Ectodermal cell (in vitro differentiated cells): ENCODE measurements around the gene POLR2A.

Experiments used
- H3K27ac ChIP-seq: 2 replicates; pipeline ENCODE4 v1.7.0; 2013; ENCODE audit warnings: mild to moderate bottlenecking, low read depth, low read length; ENCODE audit not compliant: insufficient read depth, poor library complexity, severe bottlenecking
- H3K27me3 ChIP-seq: 2 replicates; pipeline ENCODE4 v1.7.0; 2013; ENCODE audit warnings: mild to moderate bottlenecking, low read length; ENCODE audit not compliant: insufficient read depth, control insufficient read depth, poor library complexity, severe bottlenecking
- H3K36me3 ChIP-seq: one replicate; pipeline ENCODE4 v1.7.0; 2013; ENCODE audit warnings: low read length; ENCODE audit not compliant: control insufficient read depth, insufficient read depth
- H3K4me1 ChIP-seq: one replicate; pipeline ENCODE4 v1.7.0; 2013; ENCODE audit warnings: low read length; ENCODE audit not compliant: control insufficient read depth, insufficient read depth
- H3K4me3 ChIP-seq: 2 replicates; pipeline ENCODE4 v1.7.0; 2013; ENCODE audit warnings: low read depth, low read length, control low read depth; ENCODE audit not compliant: insufficient read depth
- H3K9me3 ChIP-seq: 2 replicates; pipeline ENCODE4 v1.7.0; 2013; ENCODE audit warnings: mild to moderate bottlenecking, low read length, moderate library complexity; ENCODE audit not compliant: control insufficient read depth
- WGBS, 2 experiments: methylation state at CpG; one replicate each; pipeline ENCODE4 v1.1.7; 2013; ENCODE audit warnings: missing lambda C conversion rate in 2 of 2; 5-methylcytosine and 5-hydroxymethylcytosine counted together

The POLR2A gene

DNA sequence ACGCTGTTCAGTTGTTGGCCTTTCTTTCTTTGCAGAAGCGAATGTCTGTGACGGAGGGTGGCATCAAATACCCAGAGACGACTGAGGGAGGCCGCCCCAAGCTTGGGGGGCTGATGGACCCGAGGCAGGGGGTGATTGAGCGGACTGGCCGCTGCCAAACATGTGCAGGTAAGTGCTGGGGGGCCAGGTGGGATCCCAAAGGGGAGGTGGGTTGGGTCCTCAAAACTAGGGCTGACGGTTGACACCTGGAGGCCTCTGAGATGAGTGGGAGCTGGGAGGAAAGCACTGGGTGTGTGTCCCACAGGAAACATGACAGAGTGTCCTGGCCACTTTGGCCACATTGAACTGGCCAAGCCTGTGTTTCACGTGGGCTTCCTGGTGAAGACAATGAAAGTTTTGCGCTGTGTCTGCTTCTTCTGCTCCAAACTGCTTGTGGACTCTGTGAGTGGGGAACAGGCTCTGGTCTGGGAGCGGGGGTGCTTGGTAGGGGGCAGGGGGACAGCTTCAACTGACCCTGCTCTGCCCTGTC, 11.8 kb downstream of the POLR2A start:
- Histone ChIP-seq H3K27me3 (no peaks in the 10 kb centered on the region), H3K36me3 (peaks cover 45% of the 10 kb centered on the region)
- 95 to 96% methylated on average over 12 of the region's 12 CpGs for WGBS, 2 experiments

GRCh38 chr17:7496470-7497183, 12.5 kb downstream of the POLR2A start:
- no peak overlapping the region for H3K4me3 ChIP-seq
- no peaks in the 10 kb centered on the region for H3K4me1 ChIP-seq
- H3K27me3 ChIP-seq = no peaks in the 10 kb centered on the region
- WGBS, 2 experiments = 95 to 96% methylated on average over 20 of the region's 20 CpGs
- no peak overlapping the region for H3K27ac ChIP-seq
- no peaks in the 10 kb centered on the region for H3K9me3 ChIP-seq
- peaks cover 51% of the 10 kb centered on the region for H3K36me3 ChIP-seq

More for the DNA sequence above, 11.8 kb downstream of the POLR2A start:
- Histone ChIP-seq H3K4me1 (no peaks in the 10 kb centered on the region), H3K27ac (no peak overlapping the region), H3K4me3 (no peak overlapping the region), H3K9me3 (no peaks in the 10 kb centered on the region)

DNA sequence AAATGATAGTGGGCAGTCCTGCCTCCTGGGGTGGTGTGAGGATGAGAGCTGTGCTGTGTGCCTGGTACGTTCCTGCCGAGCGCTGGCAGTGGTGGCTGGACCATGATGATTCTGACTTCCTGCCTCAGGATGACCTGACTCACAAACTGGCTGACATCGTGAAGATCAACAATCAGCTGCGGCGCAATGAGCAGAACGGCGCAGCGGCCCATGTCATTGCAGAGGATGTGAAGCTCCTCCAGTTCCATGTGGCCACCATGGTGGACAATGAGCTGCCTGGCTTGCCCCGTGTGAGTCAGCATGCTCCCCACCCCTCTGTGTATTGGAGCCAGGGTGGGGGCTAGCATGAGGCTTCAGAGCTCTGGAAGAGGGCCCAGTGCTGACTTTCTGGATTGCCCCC, 13.1 kb downstream of the POLR2A start:
- no peaks in the 10 kb centered on the region for H3K27me3 ChIP-seq
- WGBS, 2 experiments = 95 to 98% methylated on average over 10 of the region's 10 CpGs
- H3K4me1 ChIP-seq = no peaks in the 10 kb centered on the region
- no peak overlapping the region for H3K4me3 ChIP-seq
- H3K27ac ChIP-seq = no peak overlapping the region
- peaks cover 57% of the 10 kb centered on the region for H3K36me3 ChIP-seq
- H3K9me3 ChIP-seq = no peaks in the 10 kb centered on the region

DNA sequence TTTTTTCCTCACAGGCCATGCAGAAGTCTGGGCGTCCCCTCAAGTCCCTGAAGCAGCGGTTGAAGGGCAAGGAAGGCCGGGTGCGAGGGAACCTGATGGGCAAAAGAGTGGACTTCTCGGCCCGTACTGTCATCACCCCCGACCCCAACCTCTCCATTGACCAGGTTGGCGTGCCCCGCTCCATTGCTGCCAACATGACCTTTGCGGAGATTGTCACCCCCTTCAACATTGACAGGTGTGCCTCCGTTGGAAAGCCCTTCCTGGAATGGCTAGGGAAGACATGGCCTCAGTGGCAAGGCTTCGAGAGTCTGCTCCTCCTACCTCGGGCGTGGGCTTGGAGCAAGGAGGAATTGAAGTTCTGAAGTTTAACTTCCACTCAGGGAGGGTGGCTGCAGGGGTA, 13.5 kb downstream of the POLR2A start:
- H3K36me3 ChIP-seq = peaks cover 59% of the 10 kb centered on the region
- H3K27me3 ChIP-seq = no peaks in the 10 kb centered on the region
- no peaks in the 10 kb centered on the region for H3K4me1 ChIP-seq
- 98% methylated on average over 14 of the region's 14 CpGs for WGBS, 2 experiments
- H3K27ac ChIP-seq = no peak overlapping the region
- no peak overlapping the region for H3K4me3 ChIP-seq
- H3K9me3 ChIP-seq = no peaks in the 10 kb centered on the region

- WGBS, 2 experiments = 92 to 93% methylated on average over 11 of the region's 11 CpGs
- H3K27me3 ChIP-seq = no peaks in the 10 kb centered on the region
- H3K36me3 ChIP-seq = peaks cover 74% of the 10 kb centered on the region
- no peak overlapping the region for H3K4me3 ChIP-seq
- H3K27ac ChIP-seq = no peak overlapping the region
- H3K4me1 ChIP-seq = no peaks in the 10 kb centered on the region
- H3K9me3 ChIP-seq = no peaks in the 10 kb centered on the region
Measured at GRCh38 chr17:7499161-7499560, 15.0 kb downstream of the POLR2A start.

DNA sequence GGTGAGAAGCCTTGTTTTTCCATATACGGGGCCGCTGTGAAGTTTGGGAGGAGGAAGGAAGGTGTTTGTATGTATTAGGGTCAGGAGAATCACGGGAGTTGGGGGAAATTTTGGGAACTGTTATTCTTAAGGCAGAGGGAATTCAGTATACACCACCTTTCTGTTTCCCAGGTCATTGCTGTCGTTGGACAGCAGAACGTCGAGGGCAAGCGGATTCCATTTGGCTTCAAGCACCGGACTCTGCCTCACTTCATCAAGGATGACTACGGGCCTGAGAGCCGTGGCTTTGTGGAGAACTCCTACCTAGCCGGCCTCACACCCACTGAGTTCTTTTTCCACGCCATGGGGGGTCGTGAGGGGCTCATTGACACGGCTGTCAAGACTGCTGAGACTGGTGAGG, 17.6 kb downstream of the POLR2A start:
- H3K27ac ChIP-seq = no peak overlapping the region
- H3K36me3 ChIP-seq = peaks cover 75% of the 10 kb centered on the region
- H3K4me1 ChIP-seq = no peaks in the 10 kb centered on the region
- 90 to 91% methylated on average over 14 of the region's 14 CpGs for WGBS, 2 experiments
- H3K4me3 ChIP-seq = no peak overlapping the region
- no peaks in the 10 kb centered on the region for H3K9me3 ChIP-seq
- no peaks in the 10 kb centered on the region for H3K27me3 ChIP-seq

- Histone ChIP-seq H3K36me3 (peaks cover 69% of the 10 kb centered on the region), H3K4me1 (no peaks in the 10 kb centered on the region), H3K27ac (no peak overlapping the region), H3K9me3 (no peaks in the 10 kb centered on the region), H3K4me3 (no peak overlapping the region), H3K27me3 (no peaks in the 10 kb centered on the region)
- WGBS, 2 experiments = 93 to 94% methylated on average over 20 of the region's 20 CpGs
Measured at GRCh38 chr17:7502171-7502847, 18.1 kb downstream of the POLR2A start.

- peaks cover 65% of the 10 kb centered on the region for H3K36me3 ChIP-seq
- H3K4me3 ChIP-seq = no peak overlapping the region
- no peak overlapping the region for H3K27ac ChIP-seq
- H3K4me1 ChIP-seq = no peaks in the 10 kb centered on the region
- 93% methylated on average over 14 of the region's 14 CpGs for WGBS, 2 experiments
- no peaks in the 10 kb centered on the region for H3K9me3 ChIP-seq
- H3K27me3 ChIP-seq = no peaks in the 10 kb centered on the region
Measured at GRCh38 chr17:7502987-7503386, 18.8 kb downstream of the POLR2A start.

DNA sequence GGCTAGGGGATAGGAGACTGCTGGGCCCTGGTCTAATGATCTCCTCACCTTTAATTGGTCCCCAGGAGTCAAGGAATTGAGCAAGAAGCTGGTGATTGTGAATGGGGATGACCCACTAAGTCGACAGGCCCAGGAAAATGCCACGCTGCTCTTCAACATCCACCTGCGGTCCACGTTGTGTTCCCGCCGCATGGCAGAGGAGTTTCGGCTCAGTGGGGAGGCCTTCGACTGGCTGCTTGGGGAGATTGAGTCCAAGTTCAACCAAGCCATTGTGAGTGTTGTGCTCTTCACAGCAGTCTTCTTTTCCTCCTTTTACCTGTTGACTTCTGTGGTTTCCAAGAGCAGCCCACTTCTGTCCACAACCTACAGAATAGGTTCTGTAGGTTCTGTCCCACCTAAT, 19.4 kb downstream of the POLR2A start:
- Histone ChIP-seq H3K9me3 (no peaks in the 10 kb centered on the region), H3K4me3 (no peak overlapping the region), H3K27ac (no peak overlapping the region), H3K36me3 (peaks cover 65% of the 10 kb centered on the region), H3K4me1 (no peaks in the 10 kb centered on the region), H3K27me3 (no peaks in the 10 kb centered on the region)
- 95 to 96% methylated on average over 8 of the region's 8 CpGs for WGBS, 2 experiments

- WGBS, 2 experiments = 91% methylated on average over 11 of the region's 11 CpGs
- Histone ChIP-seq H3K27me3 (no peaks in the 10 kb centered on the region), H3K9me3 (no peaks in the 10 kb centered on the region), H3K27ac (no peak overlapping the region), H3K4me1 (no peaks in the 10 kb centered on the region), H3K36me3 (peaks cover 65% of the 10 kb centered on the region), H3K4me3 (no peak overlapping the region)
Measured at GRCh38 chr17:7508145-7508544, 24.0 kb downstream of the POLR2A start.
